OCI-LY3 (cell line): ENCODE measurements around the gene COG3.

Experiments
- H2AFZ ChIP-seq: fragments of 200-600, 300-600 bp; shearing (Covaris generic); 2 replicates; pipeline ENCODE4 v1.6.0; 2014; ENCODE audit warnings: antibody characterized with exemption, low read depth, low read length
- H3K27ac ChIP-seq: fragments of 200-600, 300-600 bp; sonication (generic); 2 replicates; pipeline ENCODE4 v1.5.1; 2014; ENCODE audit warnings: mild to moderate bottlenecking, low read length, moderate library complexity, mixed read lengths
- H3K27me3 ChIP-seq: fragments of 200-600, 300-600 bp; sonication (generic); 2 replicates; pipeline ENCODE4 v1.6.1; 2014; ENCODE audit warnings: low read depth, low read length, mixed read lengths
- H3K36me3 ChIP-seq: fragments of 200-600, 300-600 bp; sonication (generic); replicated peaks from 2 replicates; pipeline ENCODE3; 2014; ENCODE audit warnings: low read depth, low read length, mixed read lengths
- H3K4me1 ChIP-seq: fragments of 300-600, 200-600 bp; sonication (generic); 2 replicates; pipeline ENCODE4 v1.6.1; 2014; ENCODE audit warnings: low read length, mixed read lengths
- H3K4me2 ChIP-seq: fragments of 200-600, 300-600 bp; sonication (generic); 2 replicates; pipeline ENCODE4 v1.6.1; 2014; ENCODE audit warnings: low read length, mixed read lengths
- H3K4me3 ChIP-seq: fragments of 300-600, 200-600 bp; sonication (generic); 2 replicates; pipeline ENCODE4 v1.5.1; 2014; ENCODE audit warnings: antibody characterized with exemption, mild to moderate bottlenecking, low read length, moderate library complexity
- H3K79me2 ChIP-seq: fragments of 300-600, 200-600 bp; shearing (Covaris generic); 2 replicates; pipeline ENCODE4 v1.6.1; 2014; ENCODE audit warnings: mild to moderate bottlenecking, low read length, mixed read lengths
- H3K9ac ChIP-seq: fragments of 300-600, 200-600 bp; shearing (Covaris generic); 2 replicates; pipeline ENCODE4 v1.6.0; 2014; ENCODE audit warnings: mild to moderate bottlenecking, low read length, moderate library complexity
- H3K9me3 ChIP-seq: fragments of 200-600, 300-600 bp; shearing (Covaris generic); 2 replicates; pipeline ENCODE4 v1.6.1; 2014; ENCODE audit warnings: low read length, mixed read lengths; ENCODE audit not compliant: insufficient read depth
- H4K20me1 ChIP-seq: fragments of 200-600, 300-600 bp; sonication (generic); 2 replicates; pipeline ENCODE4 v1.6.1; 2016; ENCODE audit warnings: low read length, mixed read lengths; ENCODE audit not compliant: insufficient read depth
- EZH2phosphoT487 ChIP-seq: fragments of 200-600 bp; shearing (Covaris generic); IDR thresholded peaks from 2 replicates; pipeline ENCODE4 v1.6.1; 2018; ENCODE audit warnings: antibody characterized with exemption, mixed run types, low read depth
- TF ChIP-seq, protein P1 (sequence below): fragments of 200-600, 300-600 bp; sonication (generic); IDR thresholded peaks from 2 replicates; pipeline ENCODE4 v1.5.1; 2014; ENCODE audit warnings: antibody characterized with exemption, low read length, low read depth

Gene COG3

DNA sequence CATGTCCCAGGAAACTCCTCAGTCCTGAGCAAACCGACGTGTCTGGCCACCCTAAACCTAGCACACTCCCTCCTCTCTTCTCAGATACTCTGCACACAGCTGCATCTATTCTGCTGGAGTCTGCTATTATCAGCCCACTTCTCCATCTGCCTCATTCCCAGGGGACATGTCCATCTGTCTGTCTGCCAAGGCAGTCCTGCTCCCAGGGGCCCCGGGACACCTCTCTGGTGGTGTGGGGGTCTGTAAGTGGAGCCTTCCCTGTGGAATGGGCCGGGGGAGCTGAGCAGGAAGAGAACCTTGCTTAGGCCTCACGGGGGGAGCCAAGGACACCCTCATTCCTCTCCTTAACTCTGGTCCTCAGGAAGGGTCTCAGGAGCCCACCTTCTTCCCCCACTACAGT, 78.1 kb downstream of the COG3 start:
- TF ChIP-seq EZH2phosphoT487: no peak
- TF ChIP-seq, protein P1, sequence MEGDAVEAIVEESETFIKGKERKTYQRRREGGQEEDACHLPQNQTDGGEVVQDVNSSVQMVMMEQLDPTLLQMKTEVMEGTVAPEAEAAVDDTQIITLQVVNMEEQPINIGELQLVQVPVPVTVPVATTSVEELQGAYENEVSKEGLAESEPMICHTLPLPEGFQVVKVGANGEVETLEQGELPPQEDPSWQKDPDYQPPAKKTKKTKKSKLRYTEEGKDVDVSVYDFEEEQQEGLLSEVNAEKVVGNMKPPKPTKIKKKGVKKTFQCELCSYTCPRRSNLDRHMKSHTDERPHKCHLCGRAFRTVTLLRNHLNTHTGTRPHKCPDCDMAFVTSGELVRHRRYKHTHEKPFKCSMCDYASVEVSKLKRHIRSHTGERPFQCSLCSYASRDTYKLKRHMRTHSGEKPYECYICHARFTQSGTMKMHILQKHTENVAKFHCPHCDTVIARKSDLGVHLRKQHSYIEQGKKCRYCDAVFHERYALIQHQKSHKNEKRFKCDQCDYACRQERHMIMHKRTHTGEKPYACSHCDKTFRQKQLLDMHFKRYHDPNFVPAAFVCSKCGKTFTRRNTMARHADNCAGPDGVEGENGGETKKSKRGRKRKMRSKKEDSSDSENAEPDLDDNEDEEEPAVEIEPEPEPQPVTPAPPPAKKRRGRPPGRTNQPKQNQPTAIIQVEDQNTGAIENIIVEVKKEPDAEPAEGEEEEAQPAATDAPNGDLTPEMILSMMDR: no peak
- no peaks in the 10 kb centered on the region for H3K79me2 ChIP-seq
- no peaks in the 10 kb centered on the region for H3K36me3 ChIP-seq
- H3K9me3 ChIP-seq: no peaks in the 10 kb centered on the region
- no peak overlapping the region for H3K9ac ChIP-seq
- H3K4me1 ChIP-seq: no peaks in the 10 kb centered on the region
- H2AFZ ChIP-seq: no peak overlapping the region
- no peak overlapping the region for H3K4me3 ChIP-seq
- H4K20me1 ChIP-seq: no peaks in the 10 kb centered on the region
- H3K27ac ChIP-seq: no peak overlapping the region
- no peak overlapping the region for H3K4me2 ChIP-seq
- peaks cover 1% of the 10 kb centered on the region; the same call in 1 of the 2 replicates for H3K27me3 ChIP-seq

DNA sequence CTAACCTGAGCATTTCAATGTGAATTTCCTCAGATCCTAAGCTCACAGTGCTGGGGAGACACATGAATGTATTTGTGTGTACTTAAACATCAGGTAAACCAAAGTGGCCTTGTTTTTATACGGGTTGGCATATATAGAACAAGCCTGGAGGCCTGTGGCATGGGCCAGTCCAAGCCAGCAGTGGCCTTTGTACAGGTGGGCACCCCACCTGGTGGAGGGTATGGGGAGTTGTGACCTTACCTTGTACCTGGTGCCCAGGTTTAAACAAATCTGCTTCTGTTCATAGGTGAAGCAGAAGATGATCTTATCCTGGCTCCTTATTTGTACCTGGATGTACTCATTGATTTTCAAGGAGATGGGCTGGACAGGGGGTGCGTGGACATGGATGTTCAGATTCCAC, 79.8 kb downstream of the COG3 start:
- H3K27me3 ChIP-seq: peaks cover 10% of the 10 kb centered on the region; the same call in 1 of the 2 replicates
- H3K79me2 ChIP-seq: no peaks in the 10 kb centered on the region
- H3K9ac ChIP-seq: no peak overlapping the region
- H3K36me3 ChIP-seq: no peaks in the 10 kb centered on the region
- H2AFZ ChIP-seq: no peak overlapping the region
- H3K27ac ChIP-seq: no peak overlapping the region
- TF ChIP-seq, protein P1: no peak
- TF ChIP-seq EZH2phosphoT487: no peak
- no peak overlapping the region for H3K4me2 ChIP-seq
- no peaks in the 10 kb centered on the region for H3K9me3 ChIP-seq
- no peaks in the 10 kb centered on the region for H3K4me1 ChIP-seq
- H4K20me1 ChIP-seq: no peaks in the 10 kb centered on the region
- H3K4me3 ChIP-seq: no peak overlapping the region

DNA sequence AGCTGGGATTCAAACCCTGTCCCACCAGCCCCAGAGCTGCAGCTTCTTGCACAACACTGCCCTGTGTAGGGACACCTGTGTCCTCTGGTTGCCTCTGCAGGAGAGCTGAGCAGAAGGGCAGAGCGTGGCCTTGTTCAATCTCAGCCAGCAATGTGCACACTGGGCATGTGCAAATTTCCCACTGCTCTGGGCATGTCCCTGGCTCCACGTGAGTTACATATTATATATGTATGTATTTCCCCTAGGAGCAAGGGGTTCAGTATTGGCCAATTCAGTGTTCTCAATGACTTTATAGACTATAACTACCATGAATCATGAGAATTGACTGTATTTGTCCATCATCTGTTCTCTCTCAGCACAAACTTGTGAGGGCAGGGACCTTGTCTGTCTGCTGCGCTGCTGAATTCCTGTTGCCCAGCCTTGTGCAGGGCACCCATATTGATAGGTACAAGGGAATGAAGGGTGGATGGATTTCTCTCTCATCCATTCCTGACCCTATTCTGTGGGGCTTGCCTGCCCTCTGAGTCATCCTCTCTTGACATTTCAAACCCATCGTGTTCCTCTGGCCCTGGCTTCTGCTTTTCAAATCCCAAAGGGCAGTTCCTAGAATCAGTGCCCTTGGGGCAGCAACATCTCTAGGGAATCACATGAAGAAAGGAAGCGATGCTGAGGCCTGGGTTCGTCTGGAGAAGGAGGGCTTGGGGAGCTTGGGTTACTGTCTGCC, 81.1 kb downstream of the COG3 start:
- Histone ChIP-seq H3K79me2 (no peaks in the 10 kb centered on the region), H2AFZ (no peak overlapping the region), H3K36me3 (no peaks in the 10 kb centered on the region), H3K27me3 (peaks cover 10% of the 10 kb centered on the region; the same call in 1 of the 2 replicates), H3K4me1 (no peaks in the 10 kb centered on the region), H3K9ac (no peak overlapping the region), H3K4me2 (no peak overlapping the region), H3K27ac (no peak overlapping the region), H4K20me1 (no peaks in the 10 kb centered on the region), H3K9me3 (no peaks in the 10 kb centered on the region), H3K4me3 (no peak overlapping the region)
- no peak for TF ChIP-seq EZH2phosphoT487
- TF ChIP-seq, protein P1: no peak

DNA sequence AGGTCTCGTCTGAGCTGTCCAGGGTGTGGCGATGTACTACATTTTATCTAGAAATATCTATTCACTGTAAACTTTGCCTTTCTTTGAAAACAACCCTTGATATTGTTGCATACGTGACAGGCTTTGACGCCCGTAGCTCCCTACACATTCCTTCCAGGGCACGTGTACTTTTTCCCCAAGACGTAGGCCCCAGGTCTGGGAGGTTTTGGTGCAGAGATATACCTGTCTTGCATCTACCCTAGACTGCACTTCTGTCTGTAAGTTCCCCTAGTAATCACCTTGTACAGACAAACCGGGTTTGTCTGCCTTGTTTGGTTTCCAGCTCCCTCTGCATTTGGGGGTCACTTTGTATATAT, 81.6 kb downstream of the COG3 start:
- H3K4me2 ChIP-seq: no peak overlapping the region

More for the DNA sequence above, 81.6 kb downstream of the COG3 start:
- Histone ChIP-seq H2AFZ (no peak overlapping the region), H3K27ac (no peak overlapping the region), H3K9me3 (no peaks in the 10 kb centered on the region), H3K27me3 (peaks cover 10% of the 10 kb centered on the region; the same call in 1 of the 2 replicates), H3K4me1 (no peaks in the 10 kb centered on the region), H3K4me3 (no peak overlapping the region), H4K20me1 (no peaks in the 10 kb centered on the region), H3K79me2 (no peaks in the 10 kb centered on the region), H3K9ac (no peak overlapping the region), H3K36me3 (no peaks in the 10 kb centered on the region)
- TF ChIP-seq, protein P1: no peak
- TF ChIP-seq EZH2phosphoT487: no peak
